ENCODE results near the gene MELTF. TPM values are rescaled to one million over a fixed set of nuclear protein-coding genes. Genes with fewer than 3 reads are reported as not detected.
"Not testable (repeated sequence)": the region's sequence is repeated elsewhere in the genome, so short reads cannot be mapped to it uniquely, and the experiment has no call there.

Gene MELTF
- total RNA-seq: 1 to 10 TPM in 3 of 5 experiments, under 1 TPM in 2; 0.51 to 7.6 (median 2.7) TPM
- polyA plus RNA-seq: under 1 TPM in 1 of 2 donors, not detected in 1; 0.09 TPM
- 1.5 reads per million, percentile 4 among the genes with 10 or more reads in this experiment for total RNA-seq

- Histone ChIP-seq H3K27ac (ENCODE audit: low read depth, low read length) (peak within 1 kb of the TSS; percentile 24), H3K36me3 (ENCODE audit: control insufficient read depth in 2 of 3, insufficient read depth in 3 of 3, low read length in 3 of 3) (no peaks in the 10 kb centered on the region), H3K27me3 (ENCODE audit: control insufficient read depth in 2 of 2, insufficient read depth in 2 of 2, low read length in 2 of 2) (peaks cover 0 to 3% of the 10 kb centered on the region in 2 donors), H3K4me3 (ENCODE audit: low read length) (peak within 1 kb of the TSS; percentile 51), H3K9me3 (ENCODE audit: control insufficient read depth in 2 of 3, low read length in 3 of 3) (no peaks in the 10 kb centered on the region), H3K4me1 (ENCODE audit: control insufficient read depth in 2 of 2, insufficient read depth in 2 of 2, low read length in 2 of 2) (peaks cover 0 to 4% of the 10 kb centered on the region in 2 donors)
- Mint-ChIP-seq H3K27me3 (no peaks in the 10 kb centered on the region), H3K27ac (peak within 1 kb of the TSS in 3 of 9 donors; percentile 42 to 76 (median 45)), H3K36me3 (no peaks in the 10 kb centered on the region), H3K9me3 (peaks cover 0 to 11% (median 0%) of the 10 kb centered on the region in 11 donors), H3K4me3 (peak within 1 kb of the TSS; percentile 64 to 83 (median 78)), H3K4me1 (peaks cover 0 to 19% (median under 1%) of the 10 kb centered on the region in 7 donors)
- ChIA-PET POLR2A (no interaction called here), CTCF (interaction anchor here (0.7 to 1.9 kb wide), 6 partner anchors 15 to 1199 kb away, joined by 3 to 7 read pairs (median 4); no protein-coding TSS in a partner anchor)
- peak; percentile 90 for ATAC-seq
- DNase-seq: peak; percentile 46 to 90 (median 75)
- intact Hi-C loops (cut with micrococcal nuclease): loop anchor here (1.0 to 2.0 kb wide), 3 partner anchors 26 to 51 kb away; no protein-coding TSS in a partner anchor
Measured at GRCh38 chr3:197029511-197030167, at the start of gene MELTF. TSS of gene MELTF (minus strand) at chr3:197029817. CDS start at chr3:197029702, 115 bp downstream.

- H3K4me3 ChIP-seq (ENCODE audit: low read length): no peak overlapping the region
- no peak for DNase-seq
- peaks cover 6 to 24% (median 7%) of the 10 kb centered on the region in 5 donors for H3K36me3 Mint-ChIP-seq
- intact Hi-C loops (cut with micrococcal nuclease): no loop called here
- no peak for ATAC-seq
- H3K4me3 Mint-ChIP-seq: no peak overlapping the region
- H3K4me1 ChIP-seq (ENCODE audit: control insufficient read depth in 2 of 2, insufficient read depth in 2 of 2, low read length in 2 of 2): no peaks in the 10 kb centered on the region
- ChIA-PET CTCF (no interaction called here), POLR2A (interaction anchor here (0.7 to 1.2 kb wide), 2 partner anchors 96 to 1183 kb away, joined by 3 read pairs; no protein-coding TSS in a partner anchor)
- peaks cover 0 to 5% (median 0%) of the 10 kb centered on the region in 3 experiments for H3K36me3 ChIP-seq (ENCODE audit: control insufficient read depth in 2 of 3, insufficient read depth in 3 of 3, low read length in 3 of 3)
- no peaks in the 10 kb centered on the region for H3K4me1 Mint-ChIP-seq
- no peaks in the 10 kb centered on the region for H3K9me3 ChIP-seq (ENCODE audit: control insufficient read depth in 2 of 3, low read length in 3 of 3)
- no peaks in the 10 kb centered on the region for H3K9me3 Mint-ChIP-seq
- no peak overlapping the region for H3K27ac Mint-ChIP-seq
- no peak overlapping the region for H3K27ac ChIP-seq (ENCODE audit: low read depth, low read length)
- H3K27me3 Mint-ChIP-seq: no peaks in the 10 kb centered on the region
- no peaks in the 10 kb centered on the region for H3K27me3 ChIP-seq (ENCODE audit: control insufficient read depth in 2 of 2, insufficient read depth in 2 of 2, low read length in 2 of 2)
Measured at GRCh38 chr3:197076415-197076814, 46.8 kb upstream of the MELTF start.

GRCh38 chr3:197068077-197068476 is 38.5 kb upstream of the MELTF start:
- no peaks in the 10 kb centered on the region for H3K9me3 ChIP-seq (ENCODE audit: control insufficient read depth in 2 of 3, low read length in 3 of 3)
- H3K27ac ChIP-seq (ENCODE audit: low read depth, low read length): no peak overlapping the region
- peaks cover 7 to 20% (median 11%) of the 10 kb centered on the region in 5 donors for H3K36me3 Mint-ChIP-seq
- ChIA-PET POLR2A (no interaction called here), CTCF (no interaction called here)
- intact Hi-C loops (cut with micrococcal nuclease): no loop called here
- H3K27me3 Mint-ChIP-seq: no peaks in the 10 kb centered on the region
- DNase-seq (no peak), ATAC-seq (no peak)
- no peak overlapping the region for H3K4me3 ChIP-seq (ENCODE audit: low read length)
- H3K27me3 ChIP-seq (ENCODE audit: control insufficient read depth in 2 of 2, insufficient read depth in 2 of 2, low read length in 2 of 2): no peaks in the 10 kb centered on the region
- peaks cover 0 to 2% (median 0%) of the 10 kb centered on the region in 7 donors for H3K4me1 Mint-ChIP-seq
- no peak overlapping the region for H3K27ac Mint-ChIP-seq
- H3K36me3 ChIP-seq (ENCODE audit: control insufficient read depth in 2 of 3, insufficient read depth in 3 of 3, low read length in 3 of 3): peaks cover 0 to 23% (median 0%) of the 10 kb centered on the region in 3 experiments
- H3K9me3 Mint-ChIP-seq: no peaks in the 10 kb centered on the region
- no peaks in the 10 kb centered on the region for H3K4me1 ChIP-seq (ENCODE audit: control insufficient read depth in 2 of 2, insufficient read depth in 2 of 2, low read length in 2 of 2)
- H3K4me3 Mint-ChIP-seq: no peak overlapping the region

- Histone ChIP-seq H3K36me3 (ENCODE audit: control insufficient read depth in 2 of 3, insufficient read depth in 3 of 3, low read length in 3 of 3) (peaks cover 0 to 37% (median 0%) of the 10 kb centered on the region in 3 experiments), H3K9me3 (ENCODE audit: control insufficient read depth in 2 of 3, low read length in 3 of 3) (no peaks in the 10 kb centered on the region), H3K27ac (ENCODE audit: low read depth, low read length) (no peak overlapping the region), H3K4me3 (ENCODE audit: low read length) (no peak overlapping the region), H3K27me3 (ENCODE audit: control insufficient read depth in 2 of 2, insufficient read depth in 2 of 2, low read length in 2 of 2) (no peaks in the 10 kb centered on the region), H3K4me1 (ENCODE audit: control insufficient read depth in 2 of 2, insufficient read depth in 2 of 2, low read length in 2 of 2) (no peaks in the 10 kb centered on the region)
- Mint-ChIP-seq H3K27ac (peak overlapping the region in 1 of 9 donors; percentile 8), H3K27me3 (no peaks in the 10 kb centered on the region), H3K4me3 (no peak overlapping the region), H3K9me3 (no peaks in the 10 kb centered on the region), H3K36me3 (peaks cover 11 to 35% (median 21%) of the 10 kb centered on the region in 5 donors), H3K4me1 (peaks cover 0 to 2% (median 0%) of the 10 kb centered on the region in 7 donors)
- POLR2A ChIA-PET: interaction anchor here (0.7 kb wide), 1 partner anchor 248 kb away, joined by 3 read pairs; no protein-coding TSS in a partner anchor
- DNase-seq (no peak), ATAC-seq (no peak)
- intact Hi-C loops (cut with micrococcal nuclease): no loop called here
- CTCF ChIA-PET: interaction anchor here (0.6 kb wide), 1 partner anchor 38 kb away, joined by 4 read pairs; no protein-coding TSS in a partner anchor
Measured at GRCh38 chr3:197064771-197065170, 35.2 kb upstream of the MELTF start.

- no peak overlapping the region for H3K4me3 ChIP-seq (ENCODE audit: low read length)
- ChIA-PET POLR2A (interaction anchor here (0.7 kb wide), 1 partner anchor 1757 kb away, joined by 3 read pairs; no protein-coding TSS in a partner anchor), CTCF (no interaction called here)
- no peak for ATAC-seq
- DNase-seq: no peak
- Mint-ChIP-seq H3K36me3 (peaks cover 16 to 55% (median 35%) of the 10 kb centered on the region in 5 donors), H3K4me3 (no peak overlapping the region), H3K27me3 (no peaks in the 10 kb centered on the region), H3K4me1 (peaks cover 0 to 2% (median 0%) of the 10 kb centered on the region in 7 donors), H3K27ac (peak overlapping the region in 1 of 9 donors; percentile 10), H3K9me3 (no peaks in the 10 kb centered on the region)
- H3K27me3 ChIP-seq (ENCODE audit: control insufficient read depth in 2 of 2, insufficient read depth in 2 of 2, low read length in 2 of 2): no peaks in the 10 kb centered on the region
- H3K4me1 ChIP-seq (ENCODE audit: control insufficient read depth in 2 of 2, insufficient read depth in 2 of 2, low read length in 2 of 2): no peaks in the 10 kb centered on the region
- H3K27ac ChIP-seq (ENCODE audit: low read depth, low read length): no peak overlapping the region
- intact Hi-C loops (cut with micrococcal nuclease): no loop called here
- no peaks in the 10 kb centered on the region for H3K9me3 ChIP-seq (ENCODE audit: control insufficient read depth in 2 of 3, low read length in 3 of 3)
- peaks cover 5 to 57% (median 7%) of the 10 kb centered on the region in 3 experiments for H3K36me3 ChIP-seq (ENCODE audit: control insufficient read depth in 2 of 3, insufficient read depth in 3 of 3, low read length in 3 of 3)
Measured at GRCh38 chr3:197062446-197062845, 32.8 kb upstream of the MELTF start.

- H3K36me3 Mint-ChIP-seq: peaks cover 6 to 45% (median 26%) of the 10 kb centered on the region in 5 donors
- H3K9me3 ChIP-seq (ENCODE audit: control insufficient read depth in 2 of 3, low read length in 3 of 3); H3K27me3 ChIP-seq (ENCODE audit: control insufficient read depth in 2 of 2, insufficient read depth in 2 of 2, low read length in 2 of 2); ATAC-seq; H3K4me1 Mint-ChIP-seq; H3K9me3 Mint-ChIP-seq; H3K4me1 ChIP-seq (ENCODE audit: control insufficient read depth in 2 of 2, insufficient read depth in 2 of 2, low read length in 2 of 2); H3K27ac Mint-ChIP-seq; CTCF ChIA-PET; intact Hi-C loops (cut with micrococcal nuclease); H3K27me3 Mint-ChIP-seq; POLR2A ChIA-PET; DNase-seq; H3K4me3 Mint-ChIP-seq; H3K27ac ChIP-seq (ENCODE audit: low read depth, low read length); H3K4me3 ChIP-seq (ENCODE audit: low read length): not testable (repeated sequence)
- H3K36me3 ChIP-seq (ENCODE audit: control insufficient read depth in 2 of 3, insufficient read depth in 3 of 3, low read length in 3 of 3): peaks cover 0 to 28% (median under 1%) of the 10 kb centered on the region in 3 experiments
Measured at GRCh38 chr3:197051637-197052036, 22.0 kb upstream of the MELTF start.
